OCI-LY3 (cell line): ENCODE data around the gene MAGI1.

Experiments used
- CTCF ChIP-seq: fragments of 200-600, 300-600 bp; sonication (generic); IDR thresholded peaks from 2 replicates; pipeline ENCODE4 v1.5.1; 2014; ENCODE audit warnings: antibody characterized with exemption, low read length, low read depth
- EZH2phosphoT487 ChIP-seq: fragments of 200-600 bp; shearing (Covaris generic); IDR thresholded peaks from 2 replicates; pipeline ENCODE4 v1.6.1; 2018; ENCODE audit warnings: antibody characterized with exemption, mixed run types, low read depth

- no peak for TF ChIP-seq CTCF
- TF ChIP-seq EZH2phosphoT487: no peak
Measured at GRCh38 chr3:66041828-66042227, 3.1 kb upstream of the MAGI1 start.
